Activated naive CD4-positive, alpha-beta T cell treated with anti-CD3 and anti-CD28 coated beads, Interleukin-2, amount 50 U/mL, for 16 hours (primary cell): ENCODE data around the gene TSC22D1.
"Not testable (repeated sequence)": the region's sequence is repeated elsewhere in the genome, so short reads cannot be mapped to it uniquely, and the experiment has no call there.

ENCODE experiments used
- DNase-seq: peaks from one replicate; pipeline ENCODE4 v3.0.0-alpha.2; 2020

TSC22D1 gene

GRCh38 chr13:44575741-44576350, at the start of gene TSC22D1:
TSS of gene TSC22D1 (minus strand) at chr13:44576330. CDS start at chr13:44576074, 256 bp downstream.
- DNase-seq: peak; percentile 60

DNA sequence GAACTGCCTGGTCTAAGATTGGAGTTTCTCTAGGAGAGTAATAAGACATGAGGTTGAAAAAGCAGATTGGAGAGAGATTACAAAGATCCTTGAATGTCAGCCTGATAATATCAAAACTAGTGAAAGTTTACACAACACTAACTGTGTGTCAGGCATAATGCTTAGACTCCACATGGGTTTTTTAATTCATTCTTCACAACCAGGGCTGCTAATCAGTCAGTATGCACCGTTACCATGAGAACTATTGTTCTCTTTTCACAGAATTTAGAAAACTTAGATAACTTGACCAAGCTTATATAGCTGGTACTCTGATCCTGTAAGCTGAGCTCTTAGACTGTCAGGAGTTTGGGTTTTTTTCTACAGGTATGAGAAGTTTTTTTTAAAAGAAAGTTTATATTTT, 46.6 kb upstream of the TSC22D1 start:
- no peak for DNase-seq

- no peak for DNase-seq
Measured at GRCh38 chr13:44622261-44622660, 46.1 kb upstream of the TSC22D1 start.

GRCh38 chr13:44620057-44620456, 43.9 kb upstream of the TSC22D1 start:
- DNase-seq: no peak

DNA sequence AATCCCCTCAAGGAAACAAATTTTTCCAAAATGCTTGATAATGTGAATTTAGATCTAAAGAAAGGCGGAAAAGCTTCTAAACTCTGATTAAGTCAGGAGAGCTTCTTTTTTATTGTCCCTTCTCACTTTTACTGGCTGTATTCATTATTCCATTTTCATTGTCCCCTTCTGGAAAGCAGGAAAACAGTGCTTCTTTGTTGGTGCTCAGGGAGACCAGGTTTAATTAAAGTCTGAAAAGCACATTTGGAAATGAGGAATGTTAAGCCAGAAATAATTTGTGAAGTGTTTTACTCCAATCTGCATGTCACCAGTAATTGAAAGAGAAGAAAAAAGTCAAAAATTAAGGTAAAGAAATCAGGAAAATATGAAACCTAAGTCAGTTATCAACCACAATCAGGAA, 43.5 kb upstream of the TSC22D1 start:
- no peak for DNase-seq

GRCh38 chr13:44618326-44618725, 42.2 kb upstream of the TSC22D1 start:
- DNase-seq: no peak

DNA sequence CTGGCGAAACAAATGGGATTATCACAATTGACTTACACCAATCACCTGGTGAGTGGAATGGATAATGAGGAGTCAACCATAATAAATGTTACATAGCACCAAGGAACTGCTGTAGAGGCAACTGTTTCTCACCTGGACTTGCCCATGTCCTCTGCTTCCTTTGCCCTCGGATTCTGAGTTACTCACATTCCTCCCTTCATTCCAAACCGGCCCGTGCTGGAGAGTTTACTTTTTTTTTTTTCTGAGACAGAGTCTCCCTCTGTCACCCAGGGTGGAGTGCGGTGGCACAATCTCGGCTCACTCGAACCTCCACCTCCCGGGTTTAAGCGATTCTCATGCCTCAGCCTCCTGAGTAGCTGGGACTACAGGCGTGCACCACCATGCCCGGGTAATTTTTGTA, 41.5 kb upstream of the TSC22D1 start:
- DNase-seq: no peak

- DNase-seq: no peak
Measured at GRCh38 chr13:44609137-44609536, 33.0 kb upstream of the TSC22D1 start.

DNA sequence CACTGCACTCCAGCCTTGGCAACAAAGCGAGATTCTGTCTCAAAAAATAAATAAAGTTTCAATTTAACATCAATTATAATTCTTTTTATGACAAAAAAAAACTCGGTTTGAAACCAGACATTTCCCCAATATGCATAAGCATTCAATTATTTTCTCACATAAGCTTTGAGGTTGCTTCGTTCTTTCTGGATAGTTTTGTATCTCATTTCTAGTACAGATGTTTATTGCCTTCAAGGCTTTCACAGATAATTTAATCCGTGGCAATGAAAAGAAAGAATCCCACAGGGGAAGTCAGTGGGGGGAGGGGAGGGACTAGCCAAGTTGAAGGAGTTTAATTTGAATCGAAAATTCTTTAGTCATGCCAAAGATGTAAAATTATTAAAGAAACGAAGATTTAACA, 29.6 kb upstream of the TSC22D1 start:
- no peak for DNase-seq

DNA sequence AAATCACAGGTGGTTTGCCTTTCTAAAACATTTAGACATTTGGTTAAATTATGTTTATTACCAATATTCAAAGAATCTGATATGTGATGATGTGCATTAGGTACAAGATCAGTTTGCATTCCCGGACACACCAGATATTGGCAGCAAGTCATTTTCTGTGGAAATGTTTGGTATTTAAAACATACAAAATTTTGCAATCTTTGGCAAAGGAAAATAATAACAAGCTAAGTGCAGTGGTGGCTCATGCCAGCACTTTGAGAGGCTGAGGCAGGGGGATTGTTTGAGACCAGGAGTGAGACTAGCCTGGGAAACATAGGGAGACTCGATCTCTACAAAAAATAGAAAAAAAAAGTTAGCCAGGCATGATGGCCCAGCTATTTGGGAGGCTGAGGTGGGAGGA, 29.1 kb upstream of the TSC22D1 start:
- no peak for DNase-seq

GRCh38 chr13:44601586-44601985, 25.5 kb upstream of the TSC22D1 start:
- DNase-seq: no peak

- DNase-seq: not testable (repeated sequence)
Measured at GRCh38 chr13:44593861-44594592, 17.9 kb upstream of the TSC22D1 start.

DNA sequence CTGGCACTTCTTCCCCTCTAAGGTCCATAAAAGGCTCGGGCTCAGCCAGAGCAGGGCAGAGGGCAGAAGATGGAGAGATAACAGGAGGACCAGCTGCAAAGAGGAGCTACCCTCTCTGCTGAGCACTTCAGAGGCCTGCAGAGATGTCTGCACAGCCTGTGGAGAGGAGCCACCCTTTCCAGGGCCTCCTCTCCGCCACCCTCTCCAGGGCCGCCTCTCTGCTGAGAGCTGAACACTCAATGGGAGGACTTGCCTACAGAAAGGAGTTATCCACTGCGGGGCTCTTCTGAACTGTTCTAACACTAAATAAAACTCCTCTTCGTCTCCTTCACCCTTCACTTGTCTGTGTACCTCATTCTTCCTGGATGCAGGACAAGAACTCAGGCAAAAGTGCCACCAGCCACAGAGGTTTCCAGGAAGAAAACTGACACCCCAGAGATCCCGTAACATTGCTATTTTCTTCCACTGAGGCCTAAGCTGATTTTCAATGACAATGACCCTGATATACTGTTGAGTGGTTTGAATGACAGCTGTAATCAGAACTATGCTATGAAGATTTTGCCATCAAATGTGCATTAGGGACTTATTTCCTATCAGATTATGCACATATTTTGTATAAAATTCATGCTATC, 16.2 kb upstream of the TSC22D1 start:
- no peak for DNase-seq

GRCh38 chr13:44591316-44591715, 15.2 kb upstream of the TSC22D1 start:
- DNase-seq: no peak

- no peak for DNase-seq
Measured at GRCh38 chr13:44583137-44583536, 7.0 kb upstream of the TSC22D1 start.

GRCh38 chr13:44578067-44578400, 1.9 kb upstream of the TSC22D1 start:
- DNase-seq: no peak

DNA sequence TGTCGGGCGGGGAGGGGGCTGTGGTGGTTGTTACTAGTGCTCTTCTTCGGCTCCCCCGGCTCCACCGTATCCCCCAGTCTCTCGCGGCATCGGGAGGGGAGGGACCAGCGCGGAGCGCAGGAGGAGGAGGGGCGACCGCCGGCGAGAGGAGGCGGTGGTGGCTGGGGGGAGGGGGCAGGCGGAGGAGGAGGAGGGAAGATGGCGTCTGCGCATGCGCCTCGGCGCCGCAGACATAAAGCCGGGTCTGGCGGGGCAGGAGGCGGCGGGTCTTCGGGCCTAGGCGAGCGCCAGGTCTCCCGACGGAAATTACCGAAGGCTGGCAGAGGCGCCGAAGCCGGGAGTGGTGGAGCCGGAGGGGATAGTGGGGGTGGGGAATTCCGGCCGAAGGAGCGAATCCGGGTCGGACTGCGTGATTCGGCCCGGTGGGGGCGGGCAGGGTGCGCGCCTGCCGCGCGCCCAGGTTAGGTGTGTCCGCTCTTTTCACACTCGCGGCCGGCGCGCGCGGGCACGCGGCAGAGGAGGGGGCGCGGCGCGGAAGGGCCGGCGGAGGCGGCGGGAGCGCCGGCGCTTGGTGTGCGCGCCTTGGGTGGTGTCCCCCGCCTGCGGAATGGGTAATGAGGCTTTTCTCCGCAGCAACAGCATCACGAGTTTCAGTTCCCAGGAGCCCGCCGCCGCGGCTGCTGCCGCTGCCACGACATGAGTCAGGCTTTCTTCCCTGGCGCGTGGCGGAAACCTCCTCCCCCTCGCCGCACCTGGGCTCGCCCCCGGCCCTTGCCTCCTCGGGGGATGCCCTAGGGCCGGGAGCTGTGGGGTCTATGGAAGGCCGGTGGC, 1.3 kb upstream of the TSC22D1 start:
- peak; percentile 96 for DNase-seq

GRCh38 chr13:44576351-44577235, 463 bp upstream of the TSC22D1 start:
- DNase-seq: peak; percentile 48

DNA sequence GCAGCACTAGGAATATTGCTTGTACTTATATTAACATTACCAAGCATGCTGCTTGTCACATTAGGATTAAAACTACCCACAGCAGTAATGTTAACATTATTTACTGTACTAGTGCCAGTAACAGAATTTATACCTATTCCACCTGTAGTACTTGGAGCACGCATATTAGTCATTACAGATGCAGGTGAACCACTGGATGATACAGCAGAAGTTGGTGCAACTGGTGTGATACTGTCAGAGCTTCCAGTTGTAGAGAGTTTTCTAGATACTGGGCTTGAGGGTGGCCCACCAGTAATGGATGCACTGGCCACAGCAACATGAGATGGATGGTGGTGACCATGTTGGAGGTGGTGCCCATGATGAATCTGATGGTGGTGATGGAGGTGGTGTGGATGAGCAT, 1.1 kb downstream of the TSC22D1 start:
- DNase-seq: no peak

DNA sequence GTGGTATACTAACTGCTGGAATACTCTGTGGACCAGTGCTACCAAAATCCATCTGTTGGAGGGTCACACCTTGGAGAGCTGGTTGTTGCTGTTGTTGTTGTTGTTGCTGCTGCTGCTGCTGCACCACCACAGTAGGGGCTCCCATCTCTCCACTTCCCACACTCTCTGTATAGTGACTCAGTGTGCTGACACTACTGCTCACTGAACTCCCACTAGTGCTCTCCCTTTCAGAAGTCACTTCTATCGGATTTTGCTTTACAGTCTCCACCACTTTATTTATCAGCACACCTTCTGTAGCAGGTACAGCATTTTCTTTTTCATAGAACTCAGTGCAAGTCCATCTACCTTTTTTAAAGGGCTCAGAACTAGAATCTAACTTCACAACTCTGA, 1.7 kb downstream of the TSC22D1 start:
- no peak for DNase-seq

GRCh38 chr13:44573790-44574465, 2.2 kb downstream of the TSC22D1 start:
- DNase-seq: no peak

DNA sequence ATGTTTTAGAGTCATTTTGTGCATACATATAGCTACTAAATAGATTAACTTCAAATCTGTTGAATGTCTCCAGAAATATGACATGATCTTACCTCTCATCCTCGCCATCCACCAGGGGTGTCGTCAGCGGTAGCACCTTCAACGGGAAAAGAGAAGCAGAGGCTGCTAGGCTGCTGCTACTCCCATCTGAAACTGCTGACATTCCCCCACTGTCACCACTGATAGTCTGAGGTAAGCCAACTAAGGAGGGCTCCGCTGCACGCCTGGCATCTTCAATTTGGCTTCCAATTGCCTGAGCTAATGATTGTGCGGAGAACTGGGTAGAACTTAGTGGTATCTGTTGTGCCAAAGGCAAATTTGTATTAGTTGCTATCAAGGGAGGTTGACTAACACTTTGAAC, 3.1 kb downstream of the TSC22D1 start:
- DNase-seq: no peak
